HepG2 (cell line): ENCODE data around the gene SMIM12.

ENCODE experiments used
- ISL2 ChIP-seq: sonication (generic); formaldehyde crosslinking; IDR thresholded peaks from 2 replicates; pipeline ENCODE4 v1.5.0; 2020; ENCODE audit warnings: missing genetic modification reagents
- KLF6 ChIP-seq: IDR thresholded peaks from 2 replicates; pipeline ENCODE4 v1.8.0; 2016; ENCODE audit warnings: missing biosample characterization, missing genetic modification reagents
- MYC ChIP-seq: sonication (generic); formaldehyde crosslinking; IDR thresholded peaks from 2 replicates; pipeline ENCODE4 v1.9.0; 2021; ENCODE audit warnings: missing genetic modification reagents, borderline replicate concordance
- NFIC ChIP-seq: IDR thresholded peaks from 2 replicates; pipeline ENCODE4 v1.6.1; 2012; ENCODE audit warnings: mild to moderate bottlenecking, low read length, inconsistent platforms
- RAD21 ChIP-seq: fragments of 450-650 bp; formaldehyde crosslinking; IDR thresholded peaks from 2 replicates; pipeline ENCODE4 v1.5.0; 2020; ENCODE audit warnings: mild to moderate bottlenecking
- SRF ChIP-seq: IDR thresholded peaks from 2 replicates; pipeline ENCODE4 v1.6.1; 2011; ENCODE audit warnings: mild to moderate bottlenecking, low read depth, low read length, moderate library complexity
- TAF1 ChIP-seq: sonication (generic); formaldehyde crosslinking; IDR thresholded peaks from 2 replicates; pipeline ENCODE4 v1.4.0; 2020; ENCODE audit warnings: missing genetic modification reagents
- ZFP37 ChIP-seq: sonication (generic); formaldehyde crosslinking; IDR thresholded peaks from 2 replicates; pipeline ENCODE4 v1.4.0; 2020; ENCODE audit warnings: missing genetic modification reagents, borderline replicate concordance
- ZFX ChIP-seq: sonication (generic); formaldehyde crosslinking; IDR thresholded peaks from 2 replicates; pipeline ENCODE4 v1.4.0; 2020; ENCODE audit warnings: mild to moderate bottlenecking, low read depth, missing genetic modification reagents, moderate library complexity
- TF ChIP-seq, protein P1 (sequence below): sonication (generic); formaldehyde crosslinking; IDR thresholded peaks from 2 replicates; pipeline ENCODE4 v1.5.0; 2020; ENCODE audit warnings: mild to moderate bottlenecking, missing genetic modification reagents, moderate library complexity
- TF ChIP-seq, protein P2 (sequence below): sonication (generic); formaldehyde crosslinking; IDR thresholded peaks from 2 replicates; pipeline ENCODE4 v1.8.1; 2022; ENCODE audit warnings: low read depth, mild to moderate bottlenecking, missing genetic modification reagents
- TF ChIP-seq, protein P3 (sequence below): sonication (generic); formaldehyde crosslinking; IDR thresholded peaks from 2 replicates; pipeline ENCODE4 v1.5.0; 2020; ENCODE audit warnings: mild to moderate bottlenecking, missing genetic modification reagents, borderline replicate concordance

DNA sequence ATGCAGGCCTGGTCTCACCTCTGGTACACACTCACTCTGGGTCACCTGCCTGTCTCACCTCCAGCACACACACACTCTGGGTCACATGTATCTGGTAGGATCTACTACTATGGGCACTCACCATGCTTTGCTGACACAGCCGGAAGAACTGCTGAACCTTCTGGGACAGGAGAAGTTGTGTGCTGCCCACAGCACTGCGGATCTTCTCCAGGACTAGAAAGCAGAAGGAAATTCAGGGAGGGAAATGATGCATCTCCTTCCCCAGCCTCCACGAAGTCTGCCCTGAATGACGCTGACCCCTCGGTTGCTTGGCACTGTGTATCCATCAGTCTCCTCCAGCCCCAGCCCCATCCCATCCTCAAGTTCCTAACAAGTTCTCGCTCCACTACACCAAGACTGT lies 7.9 kb upstream of the SMIM12 start:
- TF ChIP-seq, protein P1, sequence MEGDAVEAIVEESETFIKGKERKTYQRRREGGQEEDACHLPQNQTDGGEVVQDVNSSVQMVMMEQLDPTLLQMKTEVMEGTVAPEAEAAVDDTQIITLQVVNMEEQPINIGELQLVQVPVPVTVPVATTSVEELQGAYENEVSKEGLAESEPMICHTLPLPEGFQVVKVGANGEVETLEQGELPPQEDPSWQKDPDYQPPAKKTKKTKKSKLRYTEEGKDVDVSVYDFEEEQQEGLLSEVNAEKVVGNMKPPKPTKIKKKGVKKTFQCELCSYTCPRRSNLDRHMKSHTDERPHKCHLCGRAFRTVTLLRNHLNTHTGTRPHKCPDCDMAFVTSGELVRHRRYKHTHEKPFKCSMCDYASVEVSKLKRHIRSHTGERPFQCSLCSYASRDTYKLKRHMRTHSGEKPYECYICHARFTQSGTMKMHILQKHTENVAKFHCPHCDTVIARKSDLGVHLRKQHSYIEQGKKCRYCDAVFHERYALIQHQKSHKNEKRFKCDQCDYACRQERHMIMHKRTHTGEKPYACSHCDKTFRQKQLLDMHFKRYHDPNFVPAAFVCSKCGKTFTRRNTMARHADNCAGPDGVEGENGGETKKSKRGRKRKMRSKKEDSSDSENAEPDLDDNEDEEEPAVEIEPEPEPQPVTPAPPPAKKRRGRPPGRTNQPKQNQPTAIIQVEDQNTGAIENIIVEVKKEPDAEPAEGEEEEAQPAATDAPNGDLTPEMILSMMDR, result no peak
- no peak for TF ChIP-seq TAF1 (CRISPR knock-in tag)
- no peak for TF ChIP-seq ZFX (CRISPR knock-in tag)
- no peak for TF ChIP-seq KLF6 (CRISPR knock-in tag)
- no peak for TF ChIP-seq SRF
- TF ChIP-seq, protein P2, sequence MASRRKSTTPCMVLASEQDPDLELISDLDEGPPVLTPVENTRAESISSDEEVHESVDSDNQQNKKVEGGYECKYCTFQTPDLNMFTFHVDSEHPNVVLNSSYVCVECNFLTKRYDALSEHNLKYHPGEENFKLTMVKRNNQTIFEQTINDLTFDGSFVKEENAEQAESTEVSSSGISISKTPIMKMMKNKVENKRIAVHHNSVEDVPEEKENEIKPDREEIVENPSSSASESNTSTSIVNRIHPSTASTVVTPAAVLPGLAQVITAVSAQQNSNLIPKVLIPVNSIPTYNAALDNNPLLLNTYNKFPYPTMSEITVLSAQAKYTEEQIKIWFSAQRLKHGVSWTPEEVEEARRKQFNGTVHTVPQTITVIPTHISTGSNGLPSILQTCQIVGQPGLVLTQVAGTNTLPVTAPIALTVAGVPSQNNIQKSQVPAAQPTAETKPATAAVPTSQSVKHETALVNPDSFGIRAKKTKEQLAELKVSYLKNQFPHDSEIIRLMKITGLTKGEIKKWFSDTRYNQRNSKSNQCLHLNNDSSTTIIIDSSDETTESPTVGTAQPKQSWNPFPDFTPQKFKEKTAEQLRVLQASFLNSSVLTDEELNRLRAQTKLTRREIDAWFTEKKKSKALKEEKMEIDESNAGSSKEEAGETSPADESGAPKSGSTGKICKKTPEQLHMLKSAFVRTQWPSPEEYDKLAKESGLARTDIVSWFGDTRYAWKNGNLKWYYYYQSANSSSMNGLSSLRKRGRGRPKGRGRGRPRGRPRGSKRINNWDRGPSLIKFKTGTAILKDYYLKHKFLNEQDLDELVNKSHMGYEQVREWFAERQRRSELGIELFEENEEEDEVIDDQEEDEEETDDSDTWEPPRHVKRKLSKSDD, result no peak
- no peak for TF ChIP-seq RAD21
- TF ChIP-seq, protein P3, sequence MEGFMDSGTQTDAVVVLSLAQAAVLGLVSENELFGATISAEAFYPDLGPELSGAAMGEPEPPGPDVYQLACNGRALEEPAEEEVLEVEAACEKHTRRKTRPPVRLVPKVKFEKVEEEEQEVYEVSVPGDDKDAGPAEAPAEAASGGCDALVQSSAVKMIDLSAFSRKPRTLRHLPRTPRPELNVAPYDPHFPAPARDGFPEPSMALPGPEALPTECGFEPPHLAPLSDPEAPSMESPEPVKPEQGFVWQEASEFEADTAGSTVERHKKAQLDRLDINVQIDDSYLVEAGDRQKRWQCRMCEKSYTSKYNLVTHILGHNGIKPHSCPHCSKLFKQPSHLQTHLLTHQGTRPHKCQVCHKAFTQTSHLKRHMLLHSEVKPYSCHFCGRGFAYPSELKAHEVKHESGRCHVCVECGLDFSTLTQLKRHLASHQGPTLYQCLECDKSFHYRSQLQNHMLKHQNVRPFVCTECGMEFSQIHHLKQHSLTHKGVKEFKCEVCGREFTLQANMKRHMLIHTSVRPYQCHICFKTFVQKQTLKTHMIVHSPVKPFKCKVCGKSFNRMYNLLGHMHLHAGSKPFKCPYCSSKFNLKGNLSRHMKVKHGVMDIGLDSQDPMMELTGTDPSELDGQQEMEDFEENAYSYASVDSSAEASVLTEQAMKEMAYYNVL (CRISPR knock-in tag), result no peak
- no peak for TF ChIP-seq NFIC
- no peak for TF ChIP-seq ZFP37 (CRISPR knock-in tag)
- TF ChIP-seq MYC (CRISPR knock-in tag), result no peak
- no peak for TF ChIP-seq ISL2
